Measurements from ENCODE around the gene JMJD7. TPM values are rescaled to one million over a fixed set of nuclear protein-coding genes. Genes with fewer than 3 reads are reported as not detected.

JMJD7 gene
- total RNA-seq, 1 experiment from 2014 or later: 13.5 TPM

- ChIA-PET CTCF (interaction anchor here (1.0 to 1.9 kb wide), 2 partner anchors 52 to 79 kb away, joined by 3 to 8 read pairs; partner anchors contain the start of gene MAPKBP1), POLR2A (interaction anchor here (1.3 kb wide), 1 partner anchor 147 kb away, joined by 3 read pairs; the partner anchor contains the start of gene EHD4), RAD21 (ENCODE audit: low non-redundant PET in 1 of 2, low total read pairs in 2 of 2, uncharacterized antibody in 2 of 2, unreplicated experiment in 2 of 2) (no interaction called here)
- H3K36me3 ChIP-seq (ENCODE audit: control insufficient read depth in 1 of 2, insufficient read depth in 2 of 2, low read length in 2 of 2): peaks cover 0 to 6% of the 10 kb centered on the region in 2 experiments; a peak in 2 of 4 replicates
- DNase-seq (ENCODE audit: low read depth, low spot score): no peak
- H3K9me2 ChIP-seq (ENCODE audit: insufficient read depth): no peaks in the 10 kb centered on the region
- H3K4me2 ChIP-seq (ENCODE audit: low read length): no peak overlapping the region
- no peak overlapping the region for H3K27ac ChIP-seq (ENCODE audit: low read depth, low read length)
- H3K9ac ChIP-seq (ENCODE audit: low read length): no peak overlapping the region
- H3K9me3 ChIP-seq (ENCODE audit: control insufficient read depth in 1 of 2, insufficient read depth in 1 of 2, low read depth in 1 of 2, low read length in 2 of 2): no peaks in the 10 kb centered on the region
- ATAC-seq: no peak
- intact Hi-C loops (cut with micrococcal nuclease): loop anchor here (5.0 kb wide), 1 partner anchor 76 kb away; no protein-coding TSS in a partner anchor
- no TSS peak for BruUV-seq (replicated peaks)
- no peaks in the 10 kb centered on the region for H3K79me2 ChIP-seq (ENCODE audit: insufficient read depth, low read length)
- H2AFZ ChIP-seq (ENCODE audit: low read depth, low read length, poor library complexity, severe bottlenecking): no peak overlapping the region
- peaks cover 6 to 13% of the 10 kb centered on the region in 2 experiments; a peak in 3 of 4 replicates for H3K4me1 ChIP-seq (ENCODE audit: control insufficient read depth in 1 of 2, insufficient read depth in 2 of 2, low read length in 2 of 2)
- H3K27me3 ChIP-seq (ENCODE audit: insufficient read depth, low read length): no peaks in the 10 kb centered on the region
- no peaks in the 10 kb centered on the region for H4K20me1 ChIP-seq (ENCODE audit: insufficient read depth)
- no peak overlapping the region for H3K4me3 ChIP-seq (replicated peaks in 1 of 2; ENCODE audit: low read depth in 1 of 2, low read length in 2 of 2)
- TF ChIP-seq REST (IDR thresholded peaks at IDR 0.05; ENCODE audit: low read depth) (no peak), POLR2A (IDR thresholded peaks at IDR 0.05; ENCODE audit: borderline replicate concordance, extremely low read depth, insufficient read depth, insufficient read length) (no peak), ATF3 (IDR thresholded peaks at IDR 0.05) (no peak), CTCF (IDR thresholded peaks at IDR 0.05 in 2 of 3, conservative IDR thresholded peaks at IDR 0.05 in 1 of 3; ENCODE audit: borderline replicate concordance in 1 of 3, insufficient read depth in 1 of 3, low read depth in 2 of 3, low read length in 2 of 3) (no peak), EZH2 (IDR thresholded peaks at IDR 0.05) (no peak), CBX3 (IDR thresholded peaks at IDR 0.05; ENCODE audit: low read depth) (no peak), EZH2phosphoT487 (IDR thresholded peaks at IDR 0.05; ENCODE audit: borderline replicate concordance) (no peak), YY1 (IDR thresholded peaks at IDR 0.05; ENCODE audit: extremely low read depth, insufficient replicate concordance, low read depth, low read length) (no peak), SP1 (IDR thresholded peaks at IDR 0.05; ENCODE audit: low read depth) (no peak), TCF7L2 (IDR thresholded peaks at IDR 0.05; ENCODE audit: borderline replicate concordance, extremely low read depth, insufficient read depth, insufficient read length) (no peak), ELF1 (IDR thresholded peaks at IDR 0.05; ENCODE audit: borderline replicate concordance, low read depth) (no peak), MAX (IDR thresholded peaks at IDR 0.05) (no peak), POLR2AphosphoS5 (IDR thresholded peaks at IDR 0.05; ENCODE audit: low read depth, low read length) (no peak), RAD21 (IDR thresholded peaks at IDR 0.05; ENCODE audit: low read depth) (no peak), ZBTB33 (IDR thresholded peaks at IDR 0.05; ENCODE audit: extremely low read depth, insufficient replicate concordance, low read length) (no peak), SRF (IDR thresholded peaks at IDR 0.05; ENCODE audit: low read depth) (no peak), CEBPB (IDR thresholded peaks at IDR 0.05; ENCODE audit: low read depth) (no peak)
Observed at GRCh38 chr15:41825572-41826535, 2.0 kb upstream of the JMJD7 start.

Data from HCT116 (cell line).